Stimulated activated CD8-positive, alpha-beta memory T cell treated with anti-CD3 and anti-CD28 coated beads, Interleukin-7, amount 100 ng/mL, for 24 hours (primary cell): Measurements from ENCODE around the gene TUBA3C.

Experiments used
- DNase-seq: peaks from one replicate; pipeline ENCODE4 v3.0.0-alpha.2; 2020; ENCODE audit warnings: low read depth

TUBA3C gene

DNA sequence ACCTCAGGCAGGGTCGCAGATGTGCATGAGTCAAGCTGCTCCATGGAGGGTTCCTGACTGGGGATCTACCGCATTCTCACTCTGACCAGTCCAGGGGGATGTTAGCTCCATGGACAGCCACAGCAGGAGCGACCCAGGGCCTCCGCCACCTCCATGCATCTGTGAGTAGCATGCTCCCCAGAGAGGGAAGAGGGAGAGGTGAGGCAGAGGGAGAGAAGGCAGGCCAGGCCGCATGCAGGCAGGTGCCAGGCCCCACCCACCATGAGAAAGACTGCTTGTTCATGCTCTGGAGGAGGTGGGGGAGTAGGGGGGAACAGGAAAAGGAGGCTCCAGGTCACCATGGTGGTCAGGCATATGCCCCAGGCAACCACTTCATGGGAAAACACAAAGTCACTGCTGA, 20.3 kb downstream of the TUBA3C start:
- no peak for DNase-seq

DNA sequence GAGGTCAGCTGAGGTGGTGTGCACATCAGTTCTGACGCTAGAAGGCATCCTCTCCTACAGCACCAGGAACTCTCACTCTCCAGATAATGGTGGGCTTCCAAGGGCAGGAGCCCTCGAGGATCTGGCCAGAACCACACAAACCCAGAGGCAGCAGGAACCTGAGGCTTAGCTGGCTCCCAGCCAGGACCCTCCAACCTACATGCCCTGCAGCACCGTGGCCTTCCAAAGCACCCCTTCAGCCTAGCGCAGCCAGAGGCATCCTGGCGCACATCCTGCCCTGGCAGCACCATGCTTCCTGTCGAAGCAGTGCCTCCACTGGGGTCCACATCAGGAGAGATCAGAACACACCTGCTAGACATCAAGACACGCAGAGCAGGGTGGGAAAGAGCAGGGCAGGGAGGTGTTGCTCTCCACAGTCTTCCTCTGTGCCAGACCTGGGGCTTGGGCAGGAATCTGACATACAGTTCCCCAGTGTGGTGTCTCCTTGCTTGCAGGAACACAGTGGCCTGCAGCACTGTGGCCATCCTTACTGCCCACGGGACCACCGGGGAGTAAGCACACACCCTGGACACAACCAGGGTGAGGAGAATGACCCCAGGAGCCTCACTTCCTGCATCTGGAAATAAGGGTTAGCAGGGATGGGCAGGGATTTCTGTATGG, 21.7 kb downstream of the TUBA3C start:
- DNase-seq = no peak

DNA sequence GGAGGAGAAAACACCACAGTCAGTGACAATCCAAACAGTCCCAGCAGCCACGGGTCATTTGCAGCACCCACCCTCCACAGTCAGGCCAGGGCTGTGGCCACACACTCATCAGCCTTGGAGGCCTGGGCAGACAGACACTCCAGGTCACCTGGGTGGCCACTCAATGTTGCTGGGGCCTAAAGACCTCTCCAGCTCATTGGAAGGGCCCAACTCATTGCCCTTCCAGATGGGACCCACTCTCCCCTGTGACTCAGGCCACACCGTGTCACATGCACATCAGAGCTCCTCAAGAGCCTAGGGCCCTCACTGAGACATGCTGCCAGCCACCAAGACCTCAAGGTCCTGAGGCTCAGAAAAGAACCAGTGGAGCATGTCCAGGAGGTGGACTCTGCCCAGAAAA, 22.4 kb downstream of the TUBA3C start:
- DNase-seq = no peak

DNA sequence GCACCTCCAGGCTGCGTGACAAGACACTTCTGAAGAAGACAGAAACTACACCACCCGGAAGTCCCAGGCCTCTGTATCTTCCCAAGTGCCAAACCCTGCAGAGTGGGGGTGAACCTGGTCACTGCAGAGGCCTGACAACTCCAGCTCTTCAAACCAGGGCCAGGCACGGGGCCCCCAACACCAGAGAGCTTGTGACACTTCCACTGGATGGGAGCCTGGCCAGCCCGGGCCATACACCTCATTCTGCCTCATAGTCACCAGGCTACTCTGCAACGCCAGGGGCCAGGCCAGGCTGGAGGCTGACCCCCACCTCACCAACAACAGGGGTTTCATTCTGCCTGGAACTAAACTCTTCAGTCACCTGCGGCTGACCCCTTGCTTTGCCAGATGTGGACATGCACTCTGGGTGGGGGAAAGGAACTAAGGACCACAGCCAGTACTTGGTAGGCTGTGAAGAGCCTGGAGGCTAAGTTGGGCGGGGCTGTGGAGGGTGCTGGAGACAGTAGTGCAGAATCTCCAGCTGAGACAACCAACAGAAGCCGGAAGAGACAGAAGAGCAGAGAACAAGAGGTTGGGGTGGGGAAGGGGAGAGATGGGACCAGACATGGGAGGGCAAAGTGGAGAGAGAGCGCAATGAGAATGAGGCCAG, 23.0 kb downstream of the TUBA3C start:
- DNase-seq = no peak

- DNase-seq = no peak
These were observed 23.6 kb downstream of the TUBA3C start for GRCh38 chr13:19158006-19158405.

GRCh38 chr13:19157461-19157860, 24.2 kb downstream of the TUBA3C start:
- no peak for DNase-seq

DNA sequence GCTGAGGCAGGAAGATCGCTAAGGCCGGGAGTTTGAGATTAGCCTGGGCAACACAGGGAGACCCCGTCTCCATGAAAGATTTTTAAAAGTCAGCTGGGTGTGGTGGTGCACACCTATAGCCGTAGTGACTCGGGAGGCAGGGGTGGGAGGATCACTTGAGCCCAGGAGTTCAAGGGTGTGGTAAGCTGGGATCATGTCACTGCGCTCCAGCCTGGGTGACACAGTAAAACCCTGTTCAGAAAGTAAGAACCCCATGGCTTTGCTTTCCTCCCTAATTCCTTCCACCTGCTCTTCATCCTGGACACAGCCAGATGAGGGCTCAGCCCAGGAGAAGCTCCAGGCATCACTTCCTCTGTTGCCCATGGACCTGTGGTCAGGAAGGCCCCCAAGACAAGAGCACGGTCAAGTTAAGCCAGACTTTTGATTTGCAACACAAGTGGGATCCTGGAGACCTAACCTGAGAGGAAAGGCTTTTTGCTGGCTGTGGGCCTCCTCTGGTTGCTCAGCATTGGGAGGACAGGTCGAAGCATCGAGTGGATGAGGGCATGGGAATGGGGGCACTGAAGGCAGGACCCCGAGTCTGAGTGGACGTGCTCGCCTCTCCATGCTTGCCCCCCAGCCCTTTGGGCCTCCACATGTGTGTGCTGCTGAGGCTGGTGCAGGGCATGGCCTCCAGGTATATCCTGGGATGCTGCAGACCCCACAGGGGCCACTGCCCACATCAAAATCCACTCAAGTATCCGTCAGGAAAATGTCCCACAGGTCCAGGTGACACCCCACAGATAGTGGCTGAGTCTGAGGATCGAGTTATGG, 25.4 kb downstream of the TUBA3C start:
- no peak for DNase-seq

DNA sequence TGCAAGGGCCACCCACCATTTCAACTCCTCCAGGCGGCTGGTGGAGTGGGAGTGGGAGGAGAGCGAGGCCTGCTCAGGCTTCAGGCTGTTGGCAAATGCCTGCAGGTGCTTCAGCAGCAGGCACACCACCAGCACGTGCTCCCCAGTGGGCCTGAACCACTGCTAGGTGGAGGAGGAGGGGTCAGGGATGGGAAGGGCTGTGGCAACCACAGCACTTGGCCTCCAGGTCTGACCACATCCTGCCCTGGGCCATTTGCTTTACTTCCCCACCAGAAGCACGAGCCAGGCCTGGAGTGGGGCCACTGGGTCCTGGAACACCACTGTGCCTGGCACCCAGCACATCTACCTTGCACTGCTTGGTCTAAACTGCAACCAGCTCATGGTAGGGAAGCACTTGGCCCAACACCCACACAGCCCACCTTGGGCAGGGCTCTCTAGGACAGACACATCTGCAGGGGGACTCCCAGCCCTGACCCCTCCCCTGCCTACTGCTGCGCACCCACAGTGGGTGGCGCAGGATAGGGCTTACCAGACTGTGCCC, 26.2 kb downstream of the TUBA3C start:
- DNase-seq = no peak

DNA sequence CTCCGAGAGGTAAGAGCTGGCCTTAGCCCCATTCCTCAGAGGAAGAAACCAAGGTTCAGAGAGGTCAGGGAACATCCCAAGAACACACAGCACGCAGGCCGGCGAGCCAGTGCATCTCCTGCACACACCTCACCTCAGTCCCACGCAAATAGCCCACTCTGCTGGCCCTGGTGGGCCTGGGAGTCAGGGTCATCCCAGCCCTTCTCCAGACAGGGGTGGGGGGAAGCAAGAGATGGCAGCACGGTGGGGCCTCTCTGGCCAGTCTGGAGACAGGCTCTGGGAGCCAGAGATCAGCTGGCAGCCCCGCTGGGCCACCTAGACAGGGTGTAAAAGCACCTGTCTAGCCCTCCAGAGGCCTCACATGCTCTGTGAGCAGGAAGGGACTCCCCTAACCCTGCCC, 26.8 kb downstream of the TUBA3C start:
- no peak for DNase-seq

DNA sequence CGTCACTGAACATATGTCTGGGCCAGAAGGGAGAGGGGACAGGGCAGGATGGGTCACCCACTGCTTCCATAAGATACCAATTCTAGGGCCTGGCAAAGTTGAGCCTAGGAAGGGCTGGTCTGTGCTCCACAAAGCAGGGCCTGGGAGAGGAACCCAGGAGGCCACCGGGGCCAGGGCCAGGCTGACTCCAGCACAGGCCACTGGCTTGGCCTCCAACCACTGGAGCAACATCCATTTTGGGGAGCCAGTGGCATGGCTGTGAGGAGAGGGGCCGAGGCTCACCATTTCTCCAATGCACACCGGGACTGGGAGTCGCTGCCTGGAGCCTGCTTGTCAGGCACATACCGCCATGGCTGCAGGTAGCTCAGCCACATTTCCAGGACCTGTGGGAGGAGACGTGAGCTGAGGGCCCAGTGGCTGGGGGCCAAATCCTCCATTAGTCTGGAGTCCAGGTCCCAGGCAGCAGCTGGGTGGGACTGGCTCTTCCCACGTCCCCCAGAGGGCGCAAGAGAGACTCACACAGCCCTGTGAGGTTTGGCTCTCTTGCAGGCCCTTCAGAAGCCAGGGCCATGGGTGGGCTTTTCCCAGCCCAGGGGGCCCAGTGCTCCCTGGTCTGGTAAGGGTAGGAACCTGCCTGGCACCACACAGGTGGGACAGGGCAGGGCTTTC, 27.7 kb downstream of the TUBA3C start:
- peak; percentile 1 for DNase-seq

- no peak for DNase-seq
These were observed 29.2 kb downstream of the TUBA3C start for GRCh38 chr13:19152403-19152802.

- no peak for DNase-seq
These were observed 29.9 kb downstream of the TUBA3C start for GRCh38 chr13:19151581-19152263.

- no peak for DNase-seq
These were observed 30.9 kb downstream of the TUBA3C start for GRCh38 chr13:19150712-19151228.

GRCh38 chr13:19150226-19150625, 31.4 kb downstream of the TUBA3C start:
- no peak for DNase-seq

- no peak for DNase-seq
These were observed 33.1 kb downstream of the TUBA3C start for GRCh38 chr13:19148561-19148960.
